NCI-H1417 treated with DMSO at 0.1 percent for 48 hours (cell line): ENCODE measurements around the gene UVSSA.

Experiments used
- DNase-seq: peaks from one replicate; lab custom pipeline; 2025; lab: John Stamatoyannopoulos, UW

UVSSA gene, protein sequence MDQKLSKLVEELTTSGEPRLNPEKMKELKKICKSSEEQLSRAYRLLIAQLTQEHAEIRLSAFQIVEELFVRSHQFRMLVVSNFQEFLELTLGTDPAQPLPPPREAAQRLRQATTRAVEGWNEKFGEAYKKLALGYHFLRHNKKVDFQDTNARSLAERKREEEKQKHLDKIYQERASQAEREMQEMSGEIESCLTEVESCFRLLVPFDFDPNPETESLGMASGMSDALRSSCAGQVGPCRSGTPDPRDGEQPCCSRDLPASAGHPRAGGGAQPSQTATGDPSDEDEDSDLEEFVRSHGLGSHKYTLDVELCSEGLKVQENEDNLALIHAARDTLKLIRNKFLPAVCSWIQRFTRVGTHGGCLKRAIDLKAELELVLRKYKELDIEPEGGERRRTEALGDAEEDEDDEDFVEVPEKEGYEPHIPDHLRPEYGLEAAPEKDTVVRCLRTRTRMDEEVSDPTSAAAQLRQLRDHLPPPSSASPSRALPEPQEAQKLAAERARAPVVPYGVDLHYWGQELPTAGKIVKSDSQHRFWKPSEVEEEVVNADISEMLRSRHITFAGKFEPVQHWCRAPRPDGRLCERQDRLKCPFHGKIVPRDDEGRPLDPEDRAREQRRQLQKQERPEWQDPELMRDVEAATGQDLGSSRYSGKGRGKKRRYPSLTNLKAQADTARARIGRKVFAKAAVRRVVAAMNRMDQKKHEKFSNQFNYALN

DNA sequence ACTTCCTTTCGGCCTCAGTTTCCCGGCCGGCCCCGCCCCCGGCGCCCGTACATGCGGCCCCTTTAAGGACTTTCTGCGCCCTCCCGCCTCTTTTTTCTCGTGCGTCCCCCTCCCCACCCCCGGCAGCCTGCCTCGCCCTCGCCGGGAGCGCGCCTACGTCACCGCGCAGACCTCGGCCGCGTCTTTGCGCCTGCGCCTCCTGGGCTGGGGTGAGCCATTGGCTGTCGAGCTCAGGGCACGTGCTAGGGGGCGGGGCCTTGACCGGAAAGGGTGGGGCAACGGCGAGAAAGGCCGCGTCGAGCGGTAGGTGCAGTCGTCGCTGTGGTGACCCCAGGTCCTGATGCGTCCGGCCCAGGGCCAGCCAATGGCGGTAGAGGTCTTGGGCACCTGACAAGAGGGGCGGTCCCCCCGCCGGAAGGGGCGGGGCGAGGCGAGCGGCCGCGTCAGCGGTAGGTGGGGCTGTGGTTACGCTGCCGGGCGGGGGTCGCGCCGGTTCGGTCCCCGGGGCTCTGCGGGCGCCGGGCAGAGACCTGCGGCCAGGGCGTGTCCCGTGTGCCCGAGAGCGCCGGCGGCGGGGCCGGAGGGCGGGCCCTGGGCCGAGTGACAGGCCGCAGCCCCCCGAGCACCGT, at the start of gene UVSSA:
Gene UVSSA (plus strand): TSS at position 428 of the 629 bp plus-strand sequence. CDS start 884 bp downstream, outside the sequence.
- peak; percentile 94 for DNase-seq

DNA sequence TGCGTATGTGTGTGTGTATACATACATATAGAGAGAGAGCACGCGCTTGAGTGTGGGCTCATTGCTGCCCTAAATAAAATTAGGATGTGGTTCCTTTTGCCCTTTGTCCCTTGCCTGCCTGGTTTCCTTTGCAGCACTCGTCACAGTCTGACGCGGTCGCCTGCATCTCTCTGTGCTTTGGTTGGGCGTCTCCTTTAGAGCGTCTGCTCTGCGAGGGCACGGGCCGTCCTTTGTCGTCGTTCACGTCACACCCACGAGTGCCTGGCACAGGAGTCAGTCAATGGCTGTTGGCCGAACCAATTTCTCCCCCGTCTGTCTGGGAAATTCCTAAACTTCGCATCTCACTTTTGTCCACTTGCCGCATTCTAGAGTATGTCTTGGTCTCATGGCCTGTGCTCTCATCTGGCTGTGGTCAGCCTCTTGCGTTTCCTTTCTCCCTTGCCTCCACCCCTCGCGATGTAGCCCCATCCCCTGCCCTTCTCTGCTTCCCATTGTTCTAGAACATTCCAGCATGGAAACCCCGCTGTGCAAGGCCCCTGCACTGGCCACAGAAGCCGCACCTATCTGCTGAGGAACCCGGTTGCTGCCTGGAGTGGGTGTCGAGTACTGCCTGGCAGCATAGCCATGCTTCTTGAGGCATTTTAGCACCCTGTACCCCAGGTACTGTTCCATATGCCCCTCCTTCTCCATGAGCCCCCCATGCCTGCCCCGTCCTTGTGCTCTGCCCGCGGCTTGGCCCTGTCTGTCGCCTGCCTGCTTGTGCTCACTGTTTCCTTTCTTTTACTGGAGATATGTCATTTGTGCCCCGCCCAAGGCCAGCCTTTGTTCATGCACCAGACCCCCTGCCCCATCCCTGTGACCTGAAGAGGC, 49.3 kb upstream of the UVSSA start:
- no peak for DNase-seq

DNA sequence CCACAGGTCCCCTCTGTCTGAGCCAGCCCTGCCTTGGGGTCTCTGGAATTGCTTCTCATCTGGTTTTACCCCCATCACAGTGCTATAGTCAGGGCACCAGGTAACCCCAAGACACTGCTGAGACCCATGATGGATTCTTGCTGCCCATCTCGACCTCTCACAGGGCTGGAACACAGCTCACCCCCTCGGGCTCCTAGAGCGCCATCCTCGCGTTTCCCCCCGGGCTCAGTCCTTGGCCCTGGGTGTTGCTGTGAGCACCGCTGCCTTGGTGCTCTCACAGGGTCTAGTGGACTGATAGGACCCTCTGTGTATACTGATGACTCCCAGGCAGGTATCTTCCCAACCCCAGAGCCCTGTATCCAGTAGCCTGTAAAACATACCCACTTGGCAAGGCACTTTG, 48.5 kb upstream of the UVSSA start:
- no peak for DNase-seq

DNA sequence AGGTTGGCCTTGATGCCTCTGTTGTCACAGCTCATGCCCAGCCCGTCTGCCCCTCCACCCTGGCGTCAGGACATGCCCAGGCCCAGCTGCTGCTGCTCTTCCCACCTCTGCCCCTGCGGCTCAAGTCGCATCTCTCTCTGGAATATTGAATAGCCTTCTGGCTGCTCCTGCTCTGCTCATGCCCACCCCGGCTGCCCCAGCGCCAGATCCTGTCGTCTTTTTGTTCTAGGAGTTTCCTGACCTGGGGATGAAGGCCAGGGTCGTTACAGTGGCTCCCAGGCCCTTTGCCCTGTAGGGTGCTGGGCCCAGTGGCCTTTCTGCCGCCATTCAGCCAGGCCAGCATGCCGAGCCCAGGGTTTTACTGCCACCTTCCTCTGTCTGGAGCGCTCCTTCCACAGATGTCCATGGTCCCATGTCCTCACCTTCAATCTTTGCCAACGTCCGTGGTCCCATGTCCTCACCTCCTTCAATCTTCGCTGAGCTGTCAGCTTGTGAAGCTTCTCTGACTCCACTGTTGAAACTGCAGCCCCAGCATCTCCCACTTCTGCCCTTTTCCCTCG, 47.6 kb upstream of the UVSSA start:
- DNase-seq: no peak

DNA sequence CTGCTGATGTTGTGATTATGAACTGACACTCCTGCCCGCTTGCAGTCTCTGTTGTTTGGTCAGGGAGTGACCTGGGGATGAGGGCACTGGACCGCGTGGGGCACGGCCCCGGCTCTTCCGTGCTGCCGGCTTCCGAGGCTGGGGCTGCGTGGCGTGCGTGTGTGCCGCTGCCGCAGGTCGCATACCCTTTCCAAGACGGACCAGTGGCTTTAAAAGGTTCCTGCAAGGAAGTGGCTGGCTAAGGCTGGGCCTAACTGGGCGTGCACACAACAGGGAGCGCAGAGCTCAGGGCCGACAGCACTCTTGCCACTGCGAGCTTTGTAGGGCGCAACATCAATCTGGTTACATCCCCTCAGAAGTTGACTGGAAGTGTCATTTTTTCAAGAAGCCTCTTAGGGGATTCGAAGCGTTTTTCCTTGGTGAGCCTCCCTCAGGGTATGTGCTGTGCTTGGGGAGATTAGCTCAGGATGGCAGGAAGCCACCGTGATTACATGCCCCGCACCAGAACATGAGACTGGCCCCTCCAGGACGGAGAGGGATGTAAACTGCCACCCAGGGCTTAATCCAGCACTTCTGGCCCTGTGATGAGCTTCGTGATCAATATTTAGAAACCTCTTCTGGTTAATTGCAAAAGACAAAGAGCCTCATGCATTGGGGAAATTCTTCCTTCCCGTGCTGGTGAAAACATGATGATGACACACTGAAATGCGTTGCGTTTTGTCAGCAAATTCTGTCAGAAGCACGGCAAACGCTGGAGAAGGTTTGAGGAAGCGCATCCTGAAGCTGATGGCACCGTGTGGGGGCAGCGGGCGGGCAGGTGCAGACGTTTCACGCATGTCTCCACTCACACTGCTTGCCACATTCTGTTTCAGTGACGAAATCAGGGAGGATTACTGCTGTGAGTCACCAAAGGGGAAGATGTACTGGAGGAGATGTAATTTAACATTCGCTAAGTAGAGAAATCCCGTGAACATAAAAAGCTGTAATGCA, 46.2 kb upstream of the UVSSA start:
- DNase-seq: no peak

DNA sequence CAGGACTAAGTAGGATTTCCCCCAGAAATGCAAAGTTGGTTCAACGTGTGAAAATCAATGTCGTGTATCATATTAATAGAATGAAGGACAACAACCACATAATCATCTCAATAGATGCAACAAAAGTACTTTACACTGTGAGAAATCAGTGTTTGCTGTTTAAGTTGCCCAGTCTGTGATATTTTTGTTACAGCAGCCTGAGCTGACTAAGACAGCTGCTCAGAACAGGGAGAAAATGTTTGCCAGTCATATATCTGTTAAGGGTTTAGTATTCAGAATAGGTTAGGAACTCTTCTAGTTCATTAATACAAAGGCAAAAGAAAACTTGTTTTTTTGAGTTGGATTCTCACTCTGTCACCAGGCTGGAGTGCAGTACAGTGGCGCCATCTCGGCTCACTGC, 44.8 kb upstream of the UVSSA start:
- no peak for DNase-seq

DNA sequence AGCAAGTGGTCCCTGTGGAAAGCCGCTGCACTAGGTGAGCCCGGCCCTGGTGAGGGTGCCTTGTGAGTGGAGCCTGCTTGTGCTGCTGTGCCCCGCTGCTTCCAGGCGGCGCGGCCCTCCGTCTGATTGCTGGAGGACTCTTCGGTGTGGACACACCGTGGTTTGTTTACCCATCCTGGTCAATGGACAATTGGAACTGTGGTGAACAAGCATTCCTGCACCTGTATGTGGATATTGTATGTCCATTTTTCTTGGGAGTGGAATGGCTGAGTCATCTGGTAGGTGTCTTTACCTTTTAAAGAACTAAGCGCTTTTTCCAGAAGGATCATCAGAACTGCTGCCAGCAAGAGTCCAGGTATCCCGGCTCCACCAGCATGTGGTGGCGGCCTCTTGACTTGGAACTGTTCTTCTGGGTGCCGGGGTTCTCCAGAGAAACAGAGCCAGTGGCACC, 41.7 kb upstream of the UVSSA start:
- DNase-seq: no peak

DNA sequence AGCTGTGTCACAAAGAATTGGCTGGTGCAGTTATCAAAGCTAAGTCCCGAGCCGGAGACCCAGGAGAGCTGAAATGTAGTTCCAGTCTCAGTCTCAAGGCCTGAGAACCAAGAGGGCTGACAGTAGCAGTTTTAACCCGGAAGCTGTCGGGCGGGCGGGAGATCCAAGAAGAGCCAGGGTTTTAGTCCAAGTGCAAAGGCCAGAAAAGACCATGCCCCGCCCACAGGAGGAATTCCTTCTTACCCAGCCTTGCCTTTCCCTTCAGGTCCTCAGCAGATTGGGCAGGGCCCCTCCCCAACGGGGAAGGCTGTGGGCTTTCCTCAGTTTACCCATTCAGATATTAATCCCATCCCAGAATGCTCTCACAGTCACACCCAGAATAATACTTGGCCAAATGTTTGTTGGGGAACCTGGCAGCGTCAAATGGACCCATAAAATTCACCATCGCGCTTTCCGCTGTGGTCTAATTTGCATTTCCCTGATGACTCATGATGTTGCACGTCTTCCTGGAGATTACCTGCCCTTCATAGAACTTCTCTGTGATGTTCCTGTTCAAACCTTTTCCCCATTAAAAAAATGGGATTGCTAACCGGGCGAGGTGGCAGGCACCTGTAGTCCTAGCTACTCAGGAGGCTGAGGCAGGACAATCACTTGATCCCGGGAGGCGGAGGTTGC, 41.1 kb upstream of the UVSSA start:
- DNase-seq: no peak

DNA sequence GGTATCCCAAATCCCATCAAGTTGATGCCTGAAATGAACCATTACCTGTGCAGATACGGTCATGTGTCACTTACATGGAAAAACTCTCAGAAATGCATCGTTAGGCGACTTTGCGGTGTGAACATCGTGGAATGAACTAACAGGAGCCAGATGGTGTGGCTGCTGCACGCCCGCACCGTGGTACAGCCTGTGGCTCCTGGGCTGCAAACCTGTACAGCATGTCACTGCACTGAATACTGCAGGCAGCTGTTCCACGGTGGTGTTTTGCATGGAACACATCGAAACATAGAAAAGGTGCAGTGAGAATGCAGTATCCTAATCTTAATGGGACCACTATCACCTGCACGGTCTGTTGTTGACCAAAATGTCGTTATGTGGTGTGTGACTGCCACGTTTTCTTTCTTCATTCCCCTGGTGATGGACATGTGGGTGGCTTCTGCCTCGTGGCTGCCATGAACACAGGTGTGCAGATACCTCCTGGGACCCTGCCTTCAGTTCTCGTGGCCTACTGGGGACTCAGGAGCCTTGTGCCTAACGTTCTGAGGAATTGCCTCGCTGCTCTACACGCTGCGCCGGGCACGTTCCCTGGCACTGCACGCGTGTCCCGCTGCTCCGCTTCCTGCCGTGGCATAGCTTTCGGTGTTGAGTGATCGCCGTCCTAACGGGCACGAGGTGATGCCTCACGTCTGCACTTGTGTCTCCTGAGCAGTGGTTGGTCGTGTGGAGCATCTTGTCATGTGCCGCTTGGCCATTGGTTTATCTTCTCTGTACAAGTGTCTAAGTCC, 38.9 kb upstream of the UVSSA start:
- DNase-seq: no peak

DNA sequence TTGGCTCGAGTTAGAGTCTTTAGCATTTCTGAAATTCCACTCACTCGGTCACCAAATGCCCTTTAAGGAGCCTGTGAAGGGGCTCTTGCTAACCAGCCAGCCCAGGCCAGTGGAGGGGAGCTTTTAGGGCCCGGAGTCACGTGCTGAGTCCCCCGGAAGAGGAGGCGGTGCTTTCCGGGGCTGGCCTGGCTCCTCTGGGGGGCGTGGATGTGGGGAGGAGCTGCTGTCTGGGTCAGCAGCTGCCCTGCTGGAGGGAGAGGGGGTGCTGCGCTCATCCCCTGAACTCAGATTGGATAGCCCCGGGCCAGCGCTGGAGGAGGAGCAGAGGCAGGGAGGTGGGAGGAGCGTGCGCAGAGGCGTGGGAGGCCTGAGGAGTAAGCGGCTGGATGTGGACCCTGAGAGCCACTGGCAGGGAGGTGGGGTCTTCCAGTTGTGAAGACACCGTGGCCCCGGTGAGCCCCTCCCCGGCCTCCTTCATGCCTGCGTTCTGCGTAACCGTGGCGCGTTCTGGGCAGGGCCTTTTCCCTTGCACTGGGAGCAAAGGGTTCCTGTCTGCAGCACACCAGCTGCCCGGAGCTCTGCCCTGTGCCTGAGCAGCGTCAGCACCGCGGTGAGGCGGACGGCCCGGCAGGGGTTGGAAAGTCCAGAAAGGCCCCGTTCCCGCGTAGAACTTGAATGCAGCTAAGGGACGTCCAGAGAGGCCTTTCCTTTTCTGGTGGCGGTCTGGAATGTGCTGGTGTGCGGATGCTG, 37.6 kb upstream of the UVSSA start:
- DNase-seq: no peak

DNA sequence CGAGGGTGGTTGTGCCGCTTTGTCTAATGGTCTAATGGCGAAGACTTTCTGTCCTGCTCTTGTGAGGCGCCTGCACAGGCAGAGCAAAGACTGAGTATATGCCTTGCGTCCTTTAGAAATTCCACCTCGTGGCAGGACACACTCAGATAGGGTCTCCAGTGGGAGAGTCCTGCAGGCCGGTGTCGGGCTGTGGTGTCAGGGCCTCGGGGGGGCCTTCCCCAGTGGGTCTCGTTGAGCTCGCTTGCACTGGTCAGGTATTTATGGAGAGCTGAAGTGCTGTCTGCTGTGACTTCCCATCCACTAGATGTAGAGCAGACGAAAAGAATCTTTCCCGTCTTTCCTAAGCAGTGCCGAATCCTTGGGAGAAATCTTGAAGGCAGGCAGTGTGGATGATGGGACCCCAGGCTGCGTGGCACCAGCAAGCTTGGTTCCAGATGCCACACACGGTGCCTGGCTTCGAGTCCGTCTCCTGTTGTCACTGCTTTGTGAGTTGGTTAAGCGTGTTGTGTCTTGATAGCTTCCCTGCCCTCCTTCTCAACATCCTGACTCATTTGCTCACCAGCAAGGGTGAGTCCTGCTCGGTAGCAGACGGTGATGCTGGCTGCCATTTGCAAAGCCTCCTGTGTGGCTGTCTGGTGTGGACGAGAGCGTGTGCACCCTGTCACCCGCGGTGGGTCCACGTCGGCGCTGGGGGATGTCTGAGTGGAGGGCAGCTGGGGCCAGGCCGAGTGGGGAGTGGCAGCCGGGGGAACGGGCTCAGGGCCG, 36.8 kb upstream of the UVSSA start:
- no peak for DNase-seq

DNA sequence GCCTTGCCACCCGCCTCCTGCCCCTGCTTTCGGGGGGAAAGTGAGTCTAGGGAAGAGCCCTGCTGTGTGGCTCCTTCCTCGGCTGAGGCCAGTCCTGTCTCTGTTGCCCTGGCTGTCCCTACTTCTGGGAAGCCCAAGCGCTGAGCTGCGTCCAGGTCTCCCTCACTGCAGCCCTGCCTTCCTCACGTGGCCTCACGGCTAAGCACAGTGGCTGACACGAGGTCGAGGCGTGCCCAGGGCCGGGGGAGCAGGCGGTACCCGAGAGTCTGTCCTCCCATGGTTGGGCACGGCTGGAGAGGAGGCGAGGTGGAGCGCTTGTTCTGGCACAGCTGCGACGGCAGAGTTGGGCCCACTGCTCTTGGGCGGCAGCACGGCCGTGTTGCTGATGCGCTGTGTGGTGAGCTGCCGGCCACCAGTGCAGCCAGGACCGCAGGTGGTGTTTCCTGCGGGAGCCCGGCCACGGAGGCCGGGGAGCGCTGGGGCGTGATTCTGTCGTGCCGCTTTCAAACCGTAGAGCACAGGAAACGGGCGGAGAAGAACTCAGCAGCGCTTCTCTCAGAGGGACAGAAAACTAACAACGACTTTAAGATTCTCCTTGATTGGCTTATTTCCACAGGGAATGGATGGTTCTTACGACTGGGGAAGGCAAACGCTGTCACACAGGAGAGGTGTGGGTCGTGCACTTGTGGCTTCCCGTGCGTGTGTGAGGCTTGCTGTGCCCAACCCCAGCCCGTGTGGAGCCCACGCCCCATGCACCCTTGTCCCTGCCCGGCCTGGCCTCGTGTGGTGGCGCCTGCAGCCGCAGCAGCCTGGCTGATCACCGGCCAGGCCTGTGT, 36.0 kb upstream of the UVSSA start:
- no peak for DNase-seq

DNA sequence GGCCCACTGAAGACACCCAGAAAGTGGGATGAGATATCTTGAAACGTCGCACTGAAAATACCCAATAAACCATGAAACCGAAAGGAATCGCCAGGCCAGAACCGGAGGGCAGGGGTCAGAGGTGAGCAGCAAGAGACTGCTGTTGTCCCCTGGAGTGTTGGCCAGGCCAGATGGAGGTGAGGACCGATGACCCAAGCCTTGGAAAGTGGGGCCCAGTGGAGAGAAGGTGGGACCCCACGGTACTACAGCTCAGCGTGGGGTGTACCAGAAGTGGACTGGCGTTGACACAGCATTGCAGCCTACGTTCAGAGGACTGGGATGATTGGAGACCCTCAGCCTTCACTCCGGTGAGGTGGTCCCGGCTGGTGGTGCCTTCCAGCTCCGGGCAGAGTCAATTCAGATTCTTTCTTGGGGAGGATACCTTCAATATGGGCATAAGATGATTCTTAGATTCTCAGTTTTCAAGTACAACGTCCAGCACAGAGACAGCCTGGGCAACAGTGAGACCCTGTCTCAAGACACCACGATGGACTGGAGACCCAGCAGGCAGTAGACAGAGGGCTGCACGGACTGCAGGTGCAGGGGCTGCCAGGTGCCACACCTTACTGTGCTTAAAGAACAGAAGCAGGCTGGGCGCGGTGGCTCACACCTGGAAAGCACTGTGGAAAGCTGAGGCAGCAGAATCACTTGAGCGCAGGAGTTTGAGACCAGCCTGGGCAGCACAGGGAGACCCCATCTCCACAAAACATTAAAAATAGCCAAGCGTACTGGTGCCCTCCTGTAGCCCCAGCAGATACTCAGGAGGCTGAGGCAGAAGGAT, 34.0 kb upstream of the UVSSA start:
- DNase-seq: no peak

DNA sequence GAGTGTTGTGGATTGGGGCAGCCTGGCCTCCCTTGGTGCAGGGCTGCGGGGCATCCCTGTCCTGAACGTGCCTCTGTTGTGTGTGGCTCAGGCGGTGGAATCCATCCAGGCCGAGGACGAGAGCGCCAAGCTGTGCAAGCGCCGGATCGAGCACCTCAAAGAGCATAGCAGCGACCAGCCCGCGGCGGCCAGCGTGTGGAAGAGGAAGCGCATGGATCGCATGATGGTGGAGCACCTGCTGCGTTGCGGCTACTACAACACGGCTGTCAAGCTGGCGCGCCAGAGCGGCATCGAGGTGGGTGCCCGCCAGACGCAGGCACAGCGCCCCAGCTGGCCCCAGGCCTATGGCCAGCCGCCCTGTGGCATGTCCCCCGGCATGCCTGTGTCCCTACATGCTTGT, 31.7 kb upstream of the UVSSA start:
- no peak for DNase-seq

DNA sequence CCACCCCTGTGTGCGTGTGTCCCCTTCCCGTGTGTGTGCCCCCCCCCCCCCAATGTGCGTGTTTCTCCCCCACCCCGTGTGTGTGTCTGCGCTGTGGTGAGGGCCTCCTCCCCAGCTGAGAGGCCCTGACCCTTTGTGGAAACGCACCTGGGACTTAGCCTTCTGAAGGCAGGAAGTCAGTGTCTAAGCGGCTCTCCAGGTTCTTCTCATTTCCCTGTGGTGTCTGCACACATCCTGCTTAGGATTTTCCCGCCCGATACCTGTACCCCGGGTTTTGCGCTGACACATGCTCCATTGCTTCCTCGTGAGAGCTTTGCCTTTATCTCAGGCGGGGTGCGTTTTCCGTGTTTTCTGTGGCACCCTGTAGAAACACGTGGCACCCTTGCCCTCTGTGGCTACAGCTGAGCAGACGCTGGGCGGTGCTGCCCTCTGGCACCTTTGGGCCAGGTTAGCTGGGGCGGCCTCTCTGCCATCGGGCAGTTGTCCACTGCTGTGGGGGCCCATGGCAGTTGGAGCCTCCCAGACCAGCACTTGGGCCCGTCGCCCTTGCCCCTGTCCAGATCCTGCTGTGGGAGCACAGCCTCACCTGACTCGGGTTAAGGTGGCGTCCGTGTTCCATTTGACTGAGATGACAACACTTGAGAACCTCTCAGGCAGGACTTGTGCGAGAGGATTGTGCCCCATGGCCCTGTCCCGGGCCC, 31.0 kb upstream of the UVSSA start:
- no peak for DNase-seq
